Coronary artery (tissue), 2 donors: Measurements from ENCODE around the gene ZNRD2.

ENCODE experiments used
- DNase-seq: peaks from one replicate; pipeline ENCODE4 v3.0.0-alpha.2; 2017; ENCODE audit warnings: low spot score
- H3K27ac ChIP-seq, 2 donors: fragments of 200-600 bp; sonication (generic); one replicate each; pipeline ENCODE4 v1.5.1; 2016 to 2019
- H3K4me3 ChIP-seq: fragments of 200-600 bp; sonication (generic); 2 replicates; pipeline ENCODE4 v1.5.1; 2016; ENCODE audit warnings: mild to moderate bottlenecking, moderate library complexity
- CTCF ChIP-seq: fragments of 200-600 bp; sonication (generic); IDR thresholded peaks from one replicate; pipeline ENCODE4 v1.5.1; 2019; ENCODE audit warnings: antibody characterized with exemption

ZNRD2 gene

GRCh38 chr11:65617990-65618751 is 47.9 kb downstream of the ZNRD2 start:
- no peak for TF ChIP-seq CTCF
- Histone ChIP-seq H3K4me3 (no peak overlapping the region), H3K27ac (no peak overlapping the region)
- no peak for DNase-seq

GRCh38 chr11:65618763-65619162 is 48.5 kb downstream of the ZNRD2 start:
- Histone ChIP-seq H3K27ac (no peak overlapping the region), H3K4me3 (no peak overlapping the region)
- TF ChIP-seq CTCF: no peak
- DNase-seq: no peak

GRCh38 chr11:65619281-65619928 is 49.1 kb downstream of the ZNRD2 start:
- Histone ChIP-seq H3K27ac (no peak overlapping the region), H3K4me3 (no peak overlapping the region)
- TF ChIP-seq CTCF: no peak
- no peak for DNase-seq

- no peak for TF ChIP-seq CTCF
- H3K27ac ChIP-seq: no peak overlapping the region
- H3K4me3 ChIP-seq: no peak overlapping the region
- DNase-seq: no peak
These were observed 50.4 kb downstream of the ZNRD2 start for GRCh38 chr11:65620666-65621065.

- no peak for TF ChIP-seq CTCF
- no peak for DNase-seq
- Histone ChIP-seq H3K4me3 (no peak overlapping the region), H3K27ac (no peak overlapping the region)
These were observed 51.2 kb downstream of the ZNRD2 start for GRCh38 chr11:65621460-65621859.
